HepG2 (cell line): Measurements from ENCODE around the gene FAM234A. TPM values are rescaled to one million over a fixed set of nuclear protein-coding genes. Genes with fewer than 3 reads are reported as not detected.

Experiments
- ARID5B ChIP-seq: IDR thresholded peaks from 2 replicates; pipeline ENCODE4 v1.4.0; 2020; ENCODE audit warnings: mild to moderate bottlenecking, missing genetic modification reagents
- CBX1 ChIP-seq: IDR thresholded peaks from one replicate; pipeline ENCODE4 v1.6.1; 2016; ENCODE audit warnings: antibody characterized with exemption, low read depth
- CEBPB ChIP-seq: IDR thresholded peaks from 2 replicates; pipeline ENCODE4 v1.6.1; 2011; ENCODE audit warnings: low read depth, low read length, improper control_type of control experiment, borderline replicate concordance
- DMTF1 ChIP-seq: sonication (generic); formaldehyde crosslinking; IDR thresholded peaks from 2 replicates; pipeline ENCODE4 v1.4.0; 2020; ENCODE audit warnings: mild to moderate bottlenecking, missing genetic modification reagents
- HOXA3 ChIP-seq: sonication (generic); formaldehyde crosslinking; IDR thresholded peaks from 2 replicates; pipeline ENCODE4 v1.5.0; 2020; ENCODE audit warnings: missing genetic modification reagents
- IRF9 ChIP-seq: sonication (generic); formaldehyde crosslinking; IDR thresholded peaks from 2 replicates; pipeline ENCODE4 v1.8.0; 2022; ENCODE audit warnings: missing genetic modification reagents, mild to moderate bottlenecking, borderline replicate concordance
- MAZ ChIP-seq, 2 experiments: sonication (generic) in 1 of 2; formaldehyde crosslinking in 1 of 2; IDR thresholded peaks; 2 replicates each; pipeline versions ENCODE4 v1.5.0 to v1.6.1; 2012 to 2020; ENCODE audit warnings: low read depth in 2 of 2, mild to moderate bottlenecking in 2 of 2, borderline replicate concordance in 1 of 2, improper control_type of control experiment in 1 of 2, low read length in 1 of 2, missing genetic modification reagents in 1 of 2, moderate library complexity in 1 of 2
- SRSF4 ChIP-seq: fragments of 200-400 bp; formaldehyde crosslinking; IDR thresholded peaks from one replicate; pipeline ENCODE4 v1.6.1; 2018; ENCODE audit warnings: mild to moderate bottlenecking, low read depth, low read length, moderate library complexity; ENCODE audit not compliant: poor library complexity, severe bottlenecking
- TCF12 ChIP-seq, 2 experiments: fragments of 450-650 bp in 1 of 2; sonication (generic) in 1 of 2; formaldehyde crosslinking in 1 of 2; IDR thresholded peaks; 2 replicates each; pipeline versions ENCODE4 v1.6.1 to v1.8.0; 2017 to 2022; ENCODE audit warnings: antibody characterized with exemption in 1 of 2, mild to moderate bottlenecking in 1 of 2, missing genetic modification reagents in 1 of 2, moderate library complexity in 1 of 2
- THAP11 ChIP-seq: IDR thresholded peaks from 2 replicates; pipeline ENCODE4 v1.6.1; 2016; ENCODE audit warnings: missing biosample characterization, missing genetic modification reagents
- ZC3H13 ChIP-seq: sonication (generic); formaldehyde crosslinking; IDR thresholded peaks from 2 replicates; pipeline ENCODE4 v1.8.1; 2023; ENCODE audit warnings: mild to moderate bottlenecking, missing genetic modification reagents, moderate library complexity
- ZFP62 ChIP-seq: sonication (generic); formaldehyde crosslinking; IDR thresholded peaks from 2 replicates; pipeline ENCODE4 v1.4.0; 2020; ENCODE audit warnings: missing genetic modification reagents
- ZNF224 ChIP-seq: sonication (generic); formaldehyde crosslinking; IDR thresholded peaks from 2 replicates; pipeline ENCODE4 v1.5.0; 2020; ENCODE audit warnings: mild to moderate bottlenecking, missing genetic modification reagents
- ZNF232 ChIP-seq: sonication (generic); formaldehyde crosslinking; IDR thresholded peaks from 2 replicates; pipeline ENCODE4 v1.4.0; 2020; ENCODE audit warnings: missing genetic modification reagents, borderline replicate concordance
- ZNF251 ChIP-seq: sonication (generic); formaldehyde crosslinking; IDR thresholded peaks from 2 replicates; pipeline ENCODE4 v1.9.0; 2021; ENCODE audit warnings: mild to moderate bottlenecking, missing genetic modification reagents
- ZNF331 ChIP-seq: sonication (generic); formaldehyde crosslinking; IDR thresholded peaks from 2 replicates; pipeline ENCODE4 v1.4.0; 2020; ENCODE audit warnings: missing genetic modification reagents
- ZNF451 ChIP-seq: sonication (generic); formaldehyde crosslinking; IDR thresholded peaks from 2 replicates; pipeline ENCODE4 v1.5.0; 2020; ENCODE audit warnings: mild to moderate bottlenecking, missing genetic modification reagents
- ZNF546 ChIP-seq: sonication (generic); formaldehyde crosslinking; conservative IDR thresholded peaks from 2 replicates; pipeline ENCODE4 v1.8.1; 2023; ENCODE audit warnings: mild to moderate bottlenecking, missing genetic modification reagents
- polyA plus RNA-seq, 8 experiments: library from polyadenylated mRNA; depleted of rRNA in 3 of 8; stranded (reverse) in 7 of 8; unstranded in 1 of 8; fragments of >200 nt; fragmentation: Illumina TruSeq in 4 of 8; extraction: Trizol in 4 of 8; gene quantifications; 2 replicates each; pipeline versions ENCODE4 v1.2.1 to v1.2.3, GENCODE V29; 2011 to 2016; ENCODE audit warnings: low read depth in 4 of 8, missing spikeins in 1 of 8, mixed read lengths in 1 of 8; ENCODE audit not compliant: insufficient read depth in 1 of 8
- total RNA-seq, 5 experiments: library from RNA; depleted of rRNA; stranded (reverse); fragments of >200 nt; fragmentation: Illumina TruSeq; extraction: Trizol; gene quantifications; 2 replicates each; pipeline ENCODE4 v1.2.3, GENCODE V29; 2016; ENCODE audit warnings: low read depth in 1 of 5

FAM234A gene
- total and polyA plus RNA-seq, 2 of the 13 experiments (the other 11 are each of a cell fraction or from before 2014, with no cell fraction given) = 29.2 to 34.4 TPM

GRCh38 chr16:234468-235305 is at the start of gene FAM234A (continued):
- TF ChIP-seq ZNF251 (no peak), CBX1 (no peak), SRSF4 (no peak), ZC3H13 (CRISPR knock-in tag) (peak; percentile 6), THAP11 (CRISPR knock-in tag) (peak; percentile 89), CEBPB (peak; percentile 88; the same call in 1 of the 2 replicates), ZNF546 (CRISPR knock-in tag) (peak; percentile 58; the same call in 1 of the 2 replicates), ARID5B (CRISPR knock-in tag) (0 out of 2 replicates have a peak, but pooled peaks have one; percentile 5), ZNF451 (no peak), ZFP62 (no peak), DMTF1 (no peak), HOXA3 (peak; percentile 92; the same call in 1 of the 2 replicates), IRF9 (peak; percentile 89; the same call in 1 of the 2 replicates), ZNF232 (CRISPR knock-in tag) (no peak), ZNF331 (no peak), TCF12 (IDR thresholded peaks at IDR 0.05) (no peak), TCF12 (CRISPR knock-in tag; IDR thresholded peaks at IDR 0.05) (no peak), ZNF224 (CRISPR knock-in tag) (no peak; the same call in 1 of the 2 replicates), MAZ (IDR thresholded peaks at IDR 0.05; ENCODE audit: borderline replicate concordance, low read depth, low read length) (peak; percentile 70; the same call in 1 of the 2 replicates), MAZ (CRISPR knock-in tag; IDR thresholded peaks at IDR 0.05; ENCODE audit: low read depth) (peak; percentile 71)
